AG04450 (cell line): ENCODE data around the gene TRIM15. TPM values are rescaled to one million over a fixed set of nuclear protein-coding genes. Genes with fewer than 3 reads are reported as not detected.
"Not testable (repeated sequence)": the region's sequence is repeated elsewhere in the genome, so short reads cannot be mapped to it uniquely, and the experiment has no call there.

Experiments
- CTCF ChIA-PET: fragments of 300-600, 350-600 bp; formaldehyde crosslinking; extraction: SDS; loops from one replicate; lab custom pipeline; 2022; ENCODE audit warnings: antibody characterized with exemption, inconsistent platforms; lab: Charles Lee
- POLR2A ChIA-PET: fragments of 350-600 bp; formaldehyde crosslinking; extraction: SDS; loops from one replicate; lab custom pipeline; 2021; ENCODE audit warnings: antibody characterized with exemption, inconsistent platforms; lab: Yijun Ruan, JAX
- DNase-seq: peaks from one replicate; pipeline ENCODE4 v3.0.0-alpha.2; 2011; ENCODE audit warnings: low read depth, low spot score
- H3K27ac ChIP-seq: one replicate; pipeline ENCODE4 v1.5.1; 2012; ENCODE audit warnings: low read depth, low read length, control low read depth
- H3K27me3 ChIP-seq: one replicate; pipeline ENCODE4 v1.6.0; 2012; ENCODE audit warnings: low read length; ENCODE audit not compliant: control insufficient read depth, insufficient read depth
- H3K4me3 ChIP-seq: 2 replicates; pipeline ENCODE4 v1.5.1; 2011; ENCODE audit warnings: mild to moderate bottlenecking, low read depth, low read length, control low read depth
- H3K9me3 ChIP-seq: 2 replicates; pipeline ENCODE4 v1.5.1; 2012; ENCODE audit warnings: low read length; ENCODE audit not compliant: control insufficient read depth, insufficient read depth
- polyA plus RNA-seq: library from polyadenylated mRNA; depleted of rRNA; stranded (reverse); fragments of >200 nt; gene quantifications from 2 replicates; pipeline ENCODE4 v1.2.3, GENCODE V29; 2011
- TF ChIP-seq, protein P1 (sequence below): IDR thresholded peaks from 2 replicates; pipeline ENCODE4 v1.5.1; 2011; ENCODE audit warnings: low read depth, low read length, control low read depth, inconsistent platforms

The TRIM15 gene
- polyA plus RNA-seq, 1 experiment = not detected

- POLR2A ChIA-PET = interaction anchor here (0.6 to 2.1 kb wide), 2 partner anchors 112 to 115 kb away, joined by 3 to 6 read pairs; partner anchors contain the start of gene TRIM39
- Histone ChIP-seq H3K27me3 (no peaks in the 10 kb centered on the region), H3K4me3 (peak overlapping the region; percentile 83), H3K27ac (peak overlapping the region; percentile 81), H3K9me3 (no peaks in the 10 kb centered on the region; the same call in 1 of the 2 replicates)
- TF ChIP-seq, protein P1, sequence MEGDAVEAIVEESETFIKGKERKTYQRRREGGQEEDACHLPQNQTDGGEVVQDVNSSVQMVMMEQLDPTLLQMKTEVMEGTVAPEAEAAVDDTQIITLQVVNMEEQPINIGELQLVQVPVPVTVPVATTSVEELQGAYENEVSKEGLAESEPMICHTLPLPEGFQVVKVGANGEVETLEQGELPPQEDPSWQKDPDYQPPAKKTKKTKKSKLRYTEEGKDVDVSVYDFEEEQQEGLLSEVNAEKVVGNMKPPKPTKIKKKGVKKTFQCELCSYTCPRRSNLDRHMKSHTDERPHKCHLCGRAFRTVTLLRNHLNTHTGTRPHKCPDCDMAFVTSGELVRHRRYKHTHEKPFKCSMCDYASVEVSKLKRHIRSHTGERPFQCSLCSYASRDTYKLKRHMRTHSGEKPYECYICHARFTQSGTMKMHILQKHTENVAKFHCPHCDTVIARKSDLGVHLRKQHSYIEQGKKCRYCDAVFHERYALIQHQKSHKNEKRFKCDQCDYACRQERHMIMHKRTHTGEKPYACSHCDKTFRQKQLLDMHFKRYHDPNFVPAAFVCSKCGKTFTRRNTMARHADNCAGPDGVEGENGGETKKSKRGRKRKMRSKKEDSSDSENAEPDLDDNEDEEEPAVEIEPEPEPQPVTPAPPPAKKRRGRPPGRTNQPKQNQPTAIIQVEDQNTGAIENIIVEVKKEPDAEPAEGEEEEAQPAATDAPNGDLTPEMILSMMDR = no peak
- CTCF ChIA-PET = interaction anchor here (1.6 kb wide), 1 partner anchor 240 kb away, joined by 5 read pairs; no protein-coding TSS in a partner anchor
- peak; percentile 18 for DNase-seq
Measured at GRCh38 chr6:30213957-30214656, 50.8 kb downstream of the TRIM15 start.

DNA sequence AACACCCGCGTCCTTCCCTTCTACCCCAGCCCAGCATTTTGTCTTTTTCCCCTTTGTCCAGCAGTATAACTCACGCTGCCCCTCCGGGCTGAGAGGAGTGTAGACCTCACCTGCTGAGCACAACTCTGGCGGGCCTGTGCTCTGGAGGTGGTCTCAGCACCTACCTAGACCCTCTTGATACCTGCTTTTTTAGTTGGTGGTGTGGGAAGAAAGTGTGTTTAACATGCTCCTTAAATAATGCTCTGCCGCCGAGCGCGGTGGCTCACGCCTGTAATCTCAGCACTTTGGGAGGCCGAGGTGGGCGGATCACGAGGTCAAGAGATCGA, 51.3 kb downstream of the TRIM15 start:
- Histone ChIP-seq H3K4me3 (peak overlapping the region; percentile 83), H3K27ac (no peak overlapping the region), H3K9me3 (no peaks in the 10 kb centered on the region; the same call in 1 of the 2 replicates), H3K27me3 (no peaks in the 10 kb centered on the region)
- POLR2A ChIA-PET = interaction anchor here (0.6 to 2.1 kb wide), 2 partner anchors 112 to 114 kb away, joined by 3 to 6 read pairs; partner anchors contain the start of gene TRIM39
- CTCF ChIA-PET = no interaction called here
- DNase-seq = no peak
- TF ChIP-seq, protein P1 = no peak

- TF ChIP-seq, protein P1 = no peak
- Histone ChIP-seq H3K27me3 (no peaks in the 10 kb centered on the region), H3K4me3 (no peak overlapping the region), H3K27ac (no peak overlapping the region), H3K9me3 (no peaks in the 10 kb centered on the region; the same call in 1 of the 2 replicates)
- no peak for DNase-seq
- POLR2A ChIA-PET = no interaction called here
- CTCF ChIA-PET = interaction anchor here (1.6 to 2.1 kb wide), 2 partner anchors 11 to 181 kb away, joined by 5 to 10 read pairs; no protein-coding TSS in a partner anchor
Measured at GRCh38 chr6:30216096-30216495, 52.8 kb downstream of the TRIM15 start.

DNA sequence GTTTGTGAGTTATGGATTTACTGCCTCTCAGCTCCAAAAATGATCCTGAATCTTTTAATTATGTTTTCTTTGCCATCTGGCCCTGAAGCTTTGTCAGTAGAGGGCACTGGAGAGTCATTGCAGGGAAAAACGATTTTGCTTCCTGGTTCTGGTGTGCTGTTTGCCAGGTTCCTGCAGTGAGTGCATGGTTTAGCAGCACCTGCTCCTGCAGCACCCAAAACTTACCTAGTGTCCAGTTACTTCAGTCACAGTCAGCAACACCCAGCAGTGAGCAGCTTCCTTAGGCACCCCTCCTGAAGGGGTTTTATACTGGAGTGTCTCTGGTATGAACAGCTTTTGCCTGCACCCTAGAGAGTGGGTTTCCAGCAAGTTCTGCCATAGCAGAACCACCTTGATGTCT, 55.9 kb downstream of the TRIM15 start:
- Histone ChIP-seq H3K4me3 (no peak overlapping the region), H3K27me3 (peaks cover 2% of the 10 kb centered on the region), H3K27ac (no peak overlapping the region), H3K9me3 (peaks cover 7% of the 10 kb centered on the region; the same call in 1 of the 2 replicates)
- TF ChIP-seq, protein P1 = peak; percentile 95
- ChIA-PET CTCF (interaction anchor here (0.5 to 3.4 kb wide), 19 partner anchors 10 to 234 kb away, joined by 3 to 42 read pairs (median 4); no protein-coding TSS in a partner anchor), POLR2A (no interaction called here)
- DNase-seq = no peak

DNA sequence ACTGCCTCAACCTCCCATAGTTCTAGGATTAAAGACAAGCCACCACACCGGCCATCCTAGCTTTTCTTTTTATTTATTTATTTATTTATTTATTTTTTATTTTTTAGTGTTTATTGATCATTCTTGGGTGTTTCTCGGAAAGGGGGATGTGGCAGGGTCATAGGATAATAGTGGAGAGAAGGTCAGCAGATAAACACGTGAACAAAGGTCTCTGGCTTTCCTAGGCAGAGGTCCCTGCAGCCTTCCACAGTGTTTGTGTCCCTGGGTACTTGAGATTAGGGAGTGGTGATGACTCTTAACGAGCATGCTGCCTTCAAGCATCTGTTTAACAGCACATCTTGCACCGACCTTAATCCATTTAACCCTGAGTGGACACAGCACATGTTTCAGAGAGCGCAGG, 58.0 kb downstream of the TRIM15 start:
- CTCF ChIA-PET = interaction anchor here (0.7 to 3.4 kb wide), 3 partner anchors 48 to 176 kb away, joined by 3 to 32 read pairs (median 9); no protein-coding TSS in a partner anchor
- H3K4me3 ChIP-seq, H3K9me3 ChIP-seq, H3K27ac ChIP-seq, H3K27me3 ChIP-seq, DNase-seq, POLR2A ChIA-PET: not testable (repeated sequence)

DNA sequence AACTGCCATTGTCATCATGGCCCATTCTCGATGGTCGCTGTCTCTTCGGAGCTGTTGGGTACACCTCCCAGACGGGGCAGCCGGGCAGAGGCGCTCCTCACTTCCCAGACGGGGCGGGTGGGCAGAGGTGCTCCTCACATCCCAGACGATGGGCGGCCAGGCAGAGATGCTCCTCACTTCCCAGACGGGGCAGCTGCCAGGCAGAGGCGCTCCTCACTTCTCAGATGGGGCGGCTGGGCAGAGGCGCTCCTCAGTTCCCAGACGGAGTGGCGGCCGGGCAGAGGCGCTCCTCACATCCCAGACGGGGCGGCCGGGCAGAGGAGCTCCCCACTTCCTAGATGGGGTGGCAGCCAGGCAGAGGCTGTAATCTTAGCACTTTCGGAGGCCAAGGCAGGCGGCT, 58.6 kb downstream of the TRIM15 start:
- H3K27me3 ChIP-seq, H3K9me3 ChIP-seq, DNase-seq, POLR2A ChIA-PET, CTCF ChIA-PET, H3K27ac ChIP-seq, H3K4me3 ChIP-seq: not testable (repeated sequence)
